NB4 (cell line): ENCODE results near the gene WDR36.

Source experiments
- MYC ChIP-seq: IDR thresholded peaks from 2 replicates; pipeline ENCODE4 v1.6.1; 2011; ENCODE audit warnings: low read depth, low read length
- POLR2A ChIP-seq: IDR thresholded peaks from 2 replicates; pipeline ENCODE4 v1.6.1; 2011; ENCODE audit warnings: mild to moderate bottlenecking; ENCODE audit not compliant: insufficient read length; ENCODE audit errors: extremely low read depth
- TF ChIP-seq, protein P1 (sequence below): IDR thresholded peaks from one replicate; pipeline ENCODE4 v1.5.1; 2012; ENCODE audit warnings: low read depth, low read length
- TF ChIP-seq, protein P2 (sequence below): IDR thresholded peaks from 2 replicates; pipeline ENCODE4 v1.6.1; 2011; ENCODE audit warnings: low read depth, low read length

DNA sequence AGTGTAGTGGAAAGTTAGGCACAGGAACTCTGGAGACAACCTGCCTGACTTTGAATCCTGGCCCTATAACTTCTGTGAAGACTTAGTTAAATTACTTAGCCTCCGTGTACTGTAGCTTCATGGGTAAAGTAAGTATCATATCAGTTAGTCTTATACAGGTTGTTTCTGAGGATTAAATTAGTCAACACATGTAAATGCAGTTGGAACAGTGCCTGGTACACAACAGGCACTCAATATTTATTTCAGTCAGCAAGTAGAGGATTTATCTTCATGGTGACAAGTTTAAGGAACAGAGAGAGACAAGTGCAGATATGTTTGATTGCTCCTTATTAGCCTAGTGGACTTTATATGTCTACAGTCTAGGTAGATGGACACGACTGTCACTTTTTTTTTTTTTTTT lies 17.9 kb upstream of the WDR36 start:
- TF ChIP-seq POLR2A = no peak
- TF ChIP-seq, protein P1, sequence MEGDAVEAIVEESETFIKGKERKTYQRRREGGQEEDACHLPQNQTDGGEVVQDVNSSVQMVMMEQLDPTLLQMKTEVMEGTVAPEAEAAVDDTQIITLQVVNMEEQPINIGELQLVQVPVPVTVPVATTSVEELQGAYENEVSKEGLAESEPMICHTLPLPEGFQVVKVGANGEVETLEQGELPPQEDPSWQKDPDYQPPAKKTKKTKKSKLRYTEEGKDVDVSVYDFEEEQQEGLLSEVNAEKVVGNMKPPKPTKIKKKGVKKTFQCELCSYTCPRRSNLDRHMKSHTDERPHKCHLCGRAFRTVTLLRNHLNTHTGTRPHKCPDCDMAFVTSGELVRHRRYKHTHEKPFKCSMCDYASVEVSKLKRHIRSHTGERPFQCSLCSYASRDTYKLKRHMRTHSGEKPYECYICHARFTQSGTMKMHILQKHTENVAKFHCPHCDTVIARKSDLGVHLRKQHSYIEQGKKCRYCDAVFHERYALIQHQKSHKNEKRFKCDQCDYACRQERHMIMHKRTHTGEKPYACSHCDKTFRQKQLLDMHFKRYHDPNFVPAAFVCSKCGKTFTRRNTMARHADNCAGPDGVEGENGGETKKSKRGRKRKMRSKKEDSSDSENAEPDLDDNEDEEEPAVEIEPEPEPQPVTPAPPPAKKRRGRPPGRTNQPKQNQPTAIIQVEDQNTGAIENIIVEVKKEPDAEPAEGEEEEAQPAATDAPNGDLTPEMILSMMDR = no peak
- TF ChIP-seq MYC = no peak
- TF ChIP-seq, protein P2, sequence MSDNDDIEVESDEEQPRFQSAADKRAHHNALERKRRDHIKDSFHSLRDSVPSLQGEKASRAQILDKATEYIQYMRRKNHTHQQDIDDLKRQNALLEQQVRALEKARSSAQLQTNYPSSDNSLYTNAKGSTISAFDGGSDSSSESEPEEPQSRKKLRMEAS = no peak
